ENCODE data around the gene ATP1A3. TPM values are rescaled to one million over a fixed set of nuclear protein-coding genes. Genes with fewer than 3 reads are reported as not detected.

ATP1A3 gene
- 243 TPM for total RNA-seq

GRCh38 chr19:41993612-41994483, at the start of gene ATP1A3:
TSS of gene ATP1A3 (minus strand) at chr19:41994230. CDS start at chr19:41994076, 154 bp downstream.

GRCh38 chr19:41959056-41960053, 34.7 kb downstream of the ATP1A3 start, which contains the start of gene RABAC1:
TSS of gene RABAC1 (minus strand) at chr19:41959321. CDS start at chr19:41959292, 29 bp downstream.

GRCh38 chr19:41928221-41928683, 65.8 kb downstream of the ATP1A3 start, which contains the start of gene ERFL:
TSS of gene ERFL (minus strand) at chr19:41928449. CDS start at chr19:41912919, 15,530 bp downstream.

Other genes with a start within 250 kb of the ATP1A3 start
- 20.6 TPM for gene CEACAM6, start 238.7 kb downstream of the ATP1A3 start, total RNA-seq
- 1.9 TPM for gene CEACAM3, start 197.6 kb downstream of the ATP1A3 start, total RNA-seq
- not detected for gene LYPD4, start 149.5 kb downstream of the ATP1A3 start, total RNA-seq
- gene DMRTC2, start 149.2 kb downstream of the ATP1A3 start, total RNA-seq: not detected
- 297 TPM for gene RPS19, start 134.0 kb downstream of the ATP1A3 start, total RNA-seq
- 0.99 TPM for gene CD79A, start 117.0 kb downstream of the ATP1A3 start, total RNA-seq
- gene ARHGEF1, start 111.0 kb downstream of the ATP1A3 start, total RNA-seq: 49.4 TPM
- not detected for gene ERFL, start 65.8 kb downstream of the ATP1A3 start, total RNA-seq
- 57.5 TPM for gene RABAC1, start 34.9 kb downstream of the ATP1A3 start, total RNA-seq
- gene GRIK5, start 76.0 kb upstream of the ATP1A3 start, total RNA-seq: 21.4 TPM
- gene ZNF574, start 81.9 kb upstream of the ATP1A3 start, total RNA-seq: 21.3 TPM
- 3.2 TPM for gene POU2F2, start 138.2 kb upstream of the ATP1A3 start, total RNA-seq
- gene DEDD2, start 223.4 kb upstream of the ATP1A3 start, total RNA-seq: 40.6 TPM
- gene ZNF526, start 226.1 kb upstream of the ATP1A3 start, total RNA-seq: 10.9 TPM
- 34.3 TPM for gene GSK3A, start 248.4 kb upstream of the ATP1A3 start, total RNA-seq